ENCODE data around the gene ZNF587.
A peak's percentile ranks its signal among the peaks of the same experiment; 100 is the strongest.
"Not testable (repeated sequence)": the region's sequence is repeated elsewhere in the genome, so short reads cannot be mapped to it uniquely, and the experiment has no call there.

ZNF587 gene

DNA sequence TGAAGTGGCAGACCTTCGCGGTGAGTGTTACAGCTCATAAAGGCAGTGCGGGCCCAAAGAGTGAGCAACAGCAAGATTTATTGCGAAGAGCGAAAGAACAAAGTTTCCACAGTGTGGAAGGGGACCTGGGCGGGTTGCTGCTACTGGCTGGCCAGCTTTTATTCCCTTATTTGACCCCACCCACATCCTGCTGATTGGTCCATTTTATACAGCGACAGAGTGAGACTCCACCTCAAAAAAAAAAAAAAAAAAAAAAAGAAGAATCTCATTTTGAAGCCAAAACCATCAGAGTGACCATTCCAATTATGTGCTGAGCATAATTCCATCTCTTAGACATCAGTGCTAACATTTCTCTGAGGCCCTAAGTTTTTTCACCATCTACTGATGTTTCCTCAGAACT is 33.0 kb upstream of the ZNF587 start:
- H3K36me3 ChIP-seq, result no peaks in the 10 kb centered on the region
- H3K4me1 ChIP-seq (ENCODE audit: control insufficient read depth in 1 of 2, insufficient read depth in 1 of 2, low read depth in 1 of 2, low read length in 1 of 2), result peaks cover 51 to 52% of the 10 kb centered on the region in 2 experiments
- no peaks in the 10 kb centered on the region for H3K27me3 ChIP-seq
- no peak for TF ChIP-seq CTCF (IDR thresholded peaks at IDR 0.05)
- H3K27ac ChIP-seq, result no peak overlapping the region
- H3K4me3 ChIP-seq (ENCODE audit: low read depth in 1 of 2, low read length in 1 of 2), result no peak overlapping the region
- no peaks in the 10 kb centered on the region for H3K9me3 ChIP-seq

GRCh38 chr19:57817976-57818375 is 31.7 kb upstream of the ZNF587 start:
- H3K4me3 ChIP-seq (ENCODE audit: low read depth in 1 of 2, low read length in 1 of 2), result no peak overlapping the region
- no peaks in the 10 kb centered on the region for H3K27me3 ChIP-seq
- H3K36me3 ChIP-seq, result no peaks in the 10 kb centered on the region
- peaks cover 37 to 40% of the 10 kb centered on the region in 2 experiments for H3K4me1 ChIP-seq (ENCODE audit: control insufficient read depth in 1 of 2, insufficient read depth in 1 of 2, low read depth in 1 of 2, low read length in 1 of 2)
- H3K27ac ChIP-seq, result no peak overlapping the region
- no peaks in the 10 kb centered on the region for H3K9me3 ChIP-seq
- TF ChIP-seq CTCF (IDR thresholded peaks at IDR 0.05), result no peak

- Histone ChIP-seq H3K27me3 (no peaks in the 10 kb centered on the region), H3K4me3 (ENCODE audit: low read depth in 1 of 2, low read length in 1 of 2) (peak overlapping the region in 1 of 2 experiments; percentile 82), H3K27ac (peak overlapping the region; percentile 53), H3K4me1 (ENCODE audit: control insufficient read depth in 1 of 2, insufficient read depth in 1 of 2, low read depth in 1 of 2, low read length in 1 of 2) (peaks cover 33 to 36% of the 10 kb centered on the region in 2 experiments), H3K36me3 (no peaks in the 10 kb centered on the region), H3K9me3 (no peaks in the 10 kb centered on the region)
- no peak for TF ChIP-seq CTCF (IDR thresholded peaks at IDR 0.05)
Measured at GRCh38 chr19:57818378-57818777, 31.3 kb upstream of the ZNF587 start.

- peaks cover 23 to 27% of the 10 kb centered on the region in 2 experiments for H3K4me1 ChIP-seq (ENCODE audit: control insufficient read depth in 1 of 2, insufficient read depth in 1 of 2, low read depth in 1 of 2, low read length in 1 of 2)
- peak overlapping the region; percentile 80 for H3K27ac ChIP-seq
- H3K4me3 ChIP-seq (ENCODE audit: low read depth in 1 of 2, low read length in 1 of 2), result peak overlapping the region; percentile 79 to 82
- H3K9me3 ChIP-seq, result no peaks in the 10 kb centered on the region
- no peaks in the 10 kb centered on the region for H3K27me3 ChIP-seq
- no peaks in the 10 kb centered on the region for H3K36me3 ChIP-seq
- TF ChIP-seq CTCF (IDR thresholded peaks at IDR 0.05), result no peak
Measured at GRCh38 chr19:57819475-57820148, 30.0 kb upstream of the ZNF587 start.

DNA sequence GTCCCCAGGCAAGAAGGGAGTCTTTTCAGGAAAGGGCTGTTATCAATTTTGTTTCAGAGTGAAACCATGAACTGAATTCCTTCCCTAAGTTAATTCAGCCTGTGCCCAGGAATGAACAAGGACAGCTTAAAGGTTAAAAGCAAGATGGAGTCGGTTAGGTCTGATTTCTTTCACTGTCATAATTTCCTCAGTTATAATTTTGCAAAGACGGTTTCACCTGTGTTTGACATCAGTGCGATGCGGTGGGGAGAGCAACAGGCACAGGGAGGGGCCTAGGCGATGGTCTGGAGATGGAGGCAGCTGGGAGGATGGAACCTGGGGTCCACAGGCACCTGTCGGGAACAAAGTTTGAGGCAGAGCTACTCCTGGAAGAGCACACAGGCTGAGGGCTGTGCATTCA is 29.1 kb upstream of the ZNF587 start:
- Histone ChIP-seq H3K4me3 (ENCODE audit: low read depth in 1 of 2, low read length in 1 of 2) (no peak overlapping the region), H3K36me3 (no peaks in the 10 kb centered on the region), H3K27ac (no peak overlapping the region), H3K27me3 (no peaks in the 10 kb centered on the region), H3K9me3 (no peaks in the 10 kb centered on the region), H3K4me1 (ENCODE audit: control insufficient read depth in 1 of 2, insufficient read depth in 1 of 2, low read depth in 1 of 2, low read length in 1 of 2) (peaks cover 18 to 19% of the 10 kb centered on the region in 2 experiments)
- no peak for TF ChIP-seq CTCF (IDR thresholded peaks at IDR 0.05)

- not testable (repeated sequence) for H3K36me3 ChIP-seq; H3K27ac ChIP-seq; H3K4me3 ChIP-seq (ENCODE audit: low read depth in 1 of 2, low read length in 1 of 2); H3K9me3 ChIP-seq; H3K27me3 ChIP-seq
- H3K4me1 ChIP-seq (ENCODE audit: control insufficient read depth in 1 of 2, insufficient read depth in 1 of 2, low read depth in 1 of 2, low read length in 1 of 2), result peaks cover 18 to 19% of the 10 kb centered on the region in 2 experiments
Measured at GRCh38 chr19:57821095-57821494, 28.6 kb upstream of the ZNF587 start.

- not testable (repeated sequence) for H3K9me3 ChIP-seq; H3K27me3 ChIP-seq; H3K4me3 ChIP-seq (ENCODE audit: low read depth in 1 of 2, low read length in 1 of 2); H3K36me3 ChIP-seq; H3K27ac ChIP-seq
- peaks cover 18 to 19% of the 10 kb centered on the region in 2 experiments for H3K4me1 ChIP-seq (ENCODE audit: control insufficient read depth in 1 of 2, insufficient read depth in 1 of 2, low read depth in 1 of 2, low read length in 1 of 2)
Measured at GRCh38 chr19:57821501-57821900, 28.2 kb upstream of the ZNF587 start.

- not testable (repeated sequence) for H3K27me3 ChIP-seq; H3K27ac ChIP-seq; H3K4me3 ChIP-seq (ENCODE audit: low read depth in 1 of 2, low read length in 1 of 2); H3K36me3 ChIP-seq; H3K9me3 ChIP-seq
- H3K4me1 ChIP-seq (ENCODE audit: control insufficient read depth in 1 of 2, insufficient read depth in 1 of 2, low read depth in 1 of 2, low read length in 1 of 2), result peaks cover 18 to 19% of the 10 kb centered on the region in 2 experiments
Measured at GRCh38 chr19:57823155-57823554, 26.5 kb upstream of the ZNF587 start.

DNA sequence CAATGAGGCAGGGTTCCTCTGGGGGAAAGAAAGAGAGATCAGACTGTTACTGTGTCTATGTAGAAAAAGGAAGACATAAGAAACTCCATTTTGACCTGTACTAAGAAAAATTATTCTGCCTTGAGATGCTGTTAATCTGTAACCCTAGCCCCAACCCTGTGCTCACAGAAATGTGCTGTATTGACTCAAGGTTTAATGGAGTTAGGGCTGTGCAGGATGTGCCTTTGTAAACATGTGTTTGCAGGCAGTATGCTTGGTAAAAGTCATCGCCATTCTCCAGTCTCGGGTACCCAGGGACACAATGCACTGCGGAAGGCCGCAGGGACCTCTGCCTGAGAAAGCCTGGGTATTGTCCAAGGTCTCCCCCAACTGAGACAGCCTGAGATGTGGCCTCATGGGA is 26.1 kb upstream of the ZNF587 start:
- not testable (repeated sequence) for H3K27ac ChIP-seq; H3K27me3 ChIP-seq; H3K4me3 ChIP-seq (ENCODE audit: low read depth in 1 of 2, low read length in 1 of 2); H3K9me3 ChIP-seq; H3K36me3 ChIP-seq
- peaks cover 15% of the 10 kb centered on the region in 2 experiments for H3K4me1 ChIP-seq (ENCODE audit: control insufficient read depth in 1 of 2, insufficient read depth in 1 of 2, low read depth in 1 of 2, low read length in 1 of 2)
